Endothelial cell (in vitro differentiated cells): ENCODE data around the gene ABCA1. TPM values are rescaled to one million over a fixed set of nuclear protein-coding genes. Genes with fewer than 3 reads are reported as not detected.

Experiments used
- DNase-seq: peaks from one replicate; pipeline ENCODE4 v3.0.0; 2021; ENCODE audit warnings: low spot score
- H3K27ac Mint-ChIP-seq: one replicate; pipeline ENCODE4 v1.8.0; 2021; ENCODE audit warnings: mixed read lengths, inconsistent platforms; ENCODE audit not compliant: unreplicated experiment
- H3K27me3 Mint-ChIP-seq: one replicate; pipeline ENCODE4 v1.8.0; 2021; ENCODE audit warnings: mild to moderate bottlenecking, moderate library complexity, mixed read lengths, inconsistent platforms; ENCODE audit not compliant: unreplicated experiment
- H3K36me3 Mint-ChIP-seq: one replicate; pipeline ENCODE4 v1.8.0; 2021; ENCODE audit warnings: mild to moderate bottlenecking, low read depth, mixed read lengths, inconsistent platforms; ENCODE audit not compliant: unreplicated experiment
- H3K4me1 Mint-ChIP-seq: one replicate; pipeline ENCODE4 v1.8.0; 2021; ENCODE audit warnings: mild to moderate bottlenecking, mixed read lengths, inconsistent platforms; ENCODE audit not compliant: unreplicated experiment
- H3K4me3 Mint-ChIP-seq: one replicate; pipeline ENCODE4 v1.8.0; 2021; ENCODE audit warnings: mild to moderate bottlenecking, mixed read lengths, inconsistent platforms; ENCODE audit not compliant: unreplicated experiment
- H3K9me3 Mint-ChIP-seq: one replicate; pipeline ENCODE4 v1.8.0; 2021; ENCODE audit warnings: mixed read lengths, inconsistent platforms; ENCODE audit not compliant: unreplicated experiment
- CTCF ChIP-seq: fragments of 200-600 bp; sonication (generic); IDR thresholded peaks from one replicate; pipeline ENCODE4 v1.5.0; 2021; ENCODE audit warnings: antibody characterized with exemption; ENCODE audit not compliant: unreplicated experiment
- total RNA-seq: library from RNA; stranded (reverse); fragmentation: NEBNext Ultra II Directional; extraction: Animal tissue kit (Norgen Biotek cat#: 25700); gene quantifications from one replicate; pipeline ENCODE4 v1.2.1, GENCODE V29; 2021; ENCODE audit not compliant: unreplicated experiment

ABCA1 gene
- total RNA-seq, 1 donor from 2014 or later = 171 TPM

DNA sequence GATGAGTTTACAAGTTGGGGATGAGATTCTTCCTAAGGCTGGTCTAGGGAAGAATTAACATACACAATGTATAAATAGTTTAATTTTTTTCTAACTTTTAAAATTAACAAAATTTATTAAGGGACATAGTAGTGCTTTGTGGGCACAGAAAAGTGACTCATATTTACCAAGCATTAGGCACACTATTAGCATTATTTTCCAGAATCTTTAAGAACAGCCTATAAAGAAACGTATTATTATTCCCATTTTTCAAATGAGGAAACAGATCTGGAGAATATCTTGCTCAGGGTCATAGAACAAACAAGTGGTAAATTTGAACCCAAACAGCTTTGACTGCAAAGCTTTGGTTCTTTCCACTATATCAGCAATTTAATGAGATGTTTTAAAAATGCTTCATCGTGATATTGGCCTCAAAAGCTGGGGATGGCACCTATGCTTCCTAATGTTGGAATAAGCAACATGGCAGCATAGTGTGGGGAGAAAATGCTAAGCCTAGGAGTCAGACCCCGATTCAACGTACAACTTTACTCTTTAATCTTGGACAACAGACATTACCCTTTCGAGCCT is 55.9 kb downstream of the ABCA1 start:
- Mint-ChIP-seq H3K9me3 (no peaks in the 10 kb centered on the region), H3K27me3 (peaks cover 11% of the 10 kb centered on the region), H3K4me3 (no peak overlapping the region), H3K27ac (peak overlapping the region; percentile 52), H3K4me1 (peaks cover 58% of the 10 kb centered on the region), H3K36me3 (peaks cover 51% of the 10 kb centered on the region)
- TF ChIP-seq CTCF = no peak
- DNase-seq = no peak

DNA sequence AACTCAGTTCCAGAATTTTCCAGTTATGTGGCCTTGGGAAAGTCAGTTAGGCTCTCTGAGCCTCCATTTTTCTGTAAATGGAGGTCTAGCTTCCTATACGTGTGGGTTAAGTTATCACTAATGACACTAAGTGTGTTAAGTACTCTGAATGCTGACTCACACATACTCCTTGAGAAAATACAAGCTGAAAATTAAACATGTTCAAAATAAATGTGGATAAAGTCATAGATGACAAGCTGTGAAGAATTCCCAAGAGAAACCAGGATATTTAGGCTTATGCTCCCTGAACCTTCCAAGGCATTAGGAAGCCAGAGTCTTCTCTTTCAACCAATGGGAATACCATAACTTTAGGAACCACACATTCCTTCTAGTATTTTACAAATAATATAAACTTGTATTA is 58.1 kb downstream of the ABCA1 start:
- TF ChIP-seq CTCF = no peak
- peak overlapping the region; percentile 34 for H3K27ac Mint-ChIP-seq
- peaks cover 3% of the 10 kb centered on the region for H3K27me3 Mint-ChIP-seq
- peaks cover 63% of the 10 kb centered on the region for H3K4me1 Mint-ChIP-seq
- no peak for DNase-seq
- H3K9me3 Mint-ChIP-seq = no peaks in the 10 kb centered on the region
- H3K4me3 Mint-ChIP-seq = no peak overlapping the region
- H3K36me3 Mint-ChIP-seq = peaks cover 47% of the 10 kb centered on the region

DNA sequence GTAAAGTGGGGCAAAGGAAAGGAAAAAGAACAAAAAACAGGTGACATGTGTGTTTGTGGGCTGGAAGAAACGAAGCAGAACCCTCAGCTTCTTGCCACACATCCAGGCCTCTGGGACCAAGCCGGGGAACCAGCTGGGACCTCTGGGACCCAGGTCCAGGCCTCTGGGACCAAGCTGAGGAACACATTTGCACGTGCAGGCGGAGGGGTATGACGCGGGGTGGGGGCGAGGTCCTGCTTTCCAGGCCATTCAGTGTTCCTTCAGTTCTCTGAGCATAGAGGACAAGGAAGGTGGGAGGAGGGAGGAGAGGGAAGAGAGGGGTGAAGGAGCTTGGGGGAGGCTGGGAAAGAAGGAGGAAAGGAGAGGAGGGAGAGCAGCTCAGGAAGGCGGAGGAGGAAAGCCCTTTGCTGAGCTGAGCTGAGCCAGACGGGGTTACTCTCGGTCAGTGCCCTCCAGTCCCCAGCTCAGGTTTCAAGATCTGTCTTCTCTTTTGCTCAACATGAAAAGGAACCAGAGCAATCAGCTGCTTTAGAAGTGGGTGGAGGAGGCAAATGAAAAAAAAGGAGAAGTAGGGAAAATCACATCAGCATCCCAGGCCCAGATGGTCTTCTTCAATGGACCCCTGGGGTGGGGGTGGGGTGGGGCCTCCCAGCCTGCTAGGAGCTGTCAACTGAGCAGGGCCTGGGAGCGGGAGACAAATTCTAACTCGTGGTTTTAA is 59.1 kb downstream of the ABCA1 start:
- Mint-ChIP-seq H3K4me1 (peaks cover 63% of the 10 kb centered on the region), H3K4me3 (peak overlapping the region; percentile 45), H3K9me3 (no peaks in the 10 kb centered on the region), H3K27me3 (peaks cover 3% of the 10 kb centered on the region), H3K36me3 (peaks cover 42% of the 10 kb centered on the region), H3K27ac (peak overlapping the region; percentile 72)
- TF ChIP-seq CTCF = no peak
- peak; percentile 47 for DNase-seq

GRCh38 chr9:104868303-104868686 is 59.7 kb downstream of the ABCA1 start:
- no peak for TF ChIP-seq CTCF
- H3K27ac Mint-ChIP-seq = peak overlapping the region; percentile 72
- DNase-seq = no peak
- H3K4me3 Mint-ChIP-seq = peak overlapping the region; percentile 45
- peaks cover 38% of the 10 kb centered on the region for H3K36me3 Mint-ChIP-seq
- H3K4me1 Mint-ChIP-seq = peaks cover 59% of the 10 kb centered on the region
- no peaks in the 10 kb centered on the region for H3K9me3 Mint-ChIP-seq
- H3K27me3 Mint-ChIP-seq = peaks cover 3% of the 10 kb centered on the region

DNA sequence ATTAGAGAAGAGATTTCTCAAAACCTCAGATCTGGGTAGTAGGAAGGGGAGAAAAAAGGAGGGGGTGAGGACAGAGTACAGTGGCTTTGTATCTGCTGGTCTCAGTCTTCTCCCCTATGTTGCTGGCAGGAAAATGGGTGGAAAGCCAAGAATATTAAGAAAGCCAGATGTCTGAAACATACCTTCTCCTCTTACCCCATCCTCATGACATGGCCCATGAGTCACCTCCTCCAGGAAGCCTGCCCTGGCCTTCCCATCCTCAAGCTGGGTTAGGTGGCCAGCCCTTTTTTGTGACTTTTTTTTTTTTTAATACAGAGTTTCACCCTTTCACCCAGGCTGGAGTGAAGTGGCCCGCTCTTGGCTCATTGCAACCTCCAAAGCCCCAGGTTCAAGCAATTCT is 61.8 kb downstream of the ABCA1 start:
- no peak overlapping the region for H3K27ac Mint-ChIP-seq
- H3K36me3 Mint-ChIP-seq = peaks cover 45% of the 10 kb centered on the region
- no peak for DNase-seq
- no peaks in the 10 kb centered on the region for H3K9me3 Mint-ChIP-seq
- H3K4me1 Mint-ChIP-seq = peaks cover 45% of the 10 kb centered on the region
- no peak for TF ChIP-seq CTCF
- peaks cover 5% of the 10 kb centered on the region for H3K27me3 Mint-ChIP-seq
- H3K4me3 Mint-ChIP-seq = no peak overlapping the region
